HG03025 (cell line): Measurements from ENCODE around the gene PAPOLA.

Experiments
- ATAC-seq: cut with Tn5 transposase; IDR thresholded peaks from one replicate; pipeline ENCODE4 v1.9.1; 2021; ENCODE audit warnings: mild to moderate bottlenecking, moderate library complexity; ENCODE audit not compliant: unreplicated experiment, low FRiP score

Gene PAPOLA

DNA sequence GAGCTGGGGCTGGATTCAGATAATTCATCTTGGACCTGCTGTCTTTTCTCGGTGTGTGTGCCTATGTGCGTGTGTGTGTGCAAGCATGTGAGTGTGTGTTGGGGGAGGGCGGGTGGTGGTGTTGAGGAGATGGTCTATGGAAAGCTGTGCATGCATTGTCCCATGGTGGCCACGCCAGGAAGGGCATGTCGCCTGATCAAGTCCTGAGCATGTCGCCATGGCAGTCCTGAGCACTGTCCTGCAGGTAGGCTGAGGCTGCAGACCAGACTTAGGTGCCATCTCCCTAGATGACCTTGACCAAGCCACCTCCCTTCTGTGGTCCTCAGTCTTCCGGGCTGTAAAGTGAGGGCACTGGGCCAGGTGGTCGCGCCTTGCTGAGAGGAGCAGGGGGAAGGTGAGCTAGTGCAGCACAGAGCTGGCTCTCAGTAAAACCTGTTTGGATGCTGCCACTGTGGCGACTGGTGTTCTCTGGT, 81.4 kb downstream of the PAPOLA start:
- no peak for ATAC-seq

DNA sequence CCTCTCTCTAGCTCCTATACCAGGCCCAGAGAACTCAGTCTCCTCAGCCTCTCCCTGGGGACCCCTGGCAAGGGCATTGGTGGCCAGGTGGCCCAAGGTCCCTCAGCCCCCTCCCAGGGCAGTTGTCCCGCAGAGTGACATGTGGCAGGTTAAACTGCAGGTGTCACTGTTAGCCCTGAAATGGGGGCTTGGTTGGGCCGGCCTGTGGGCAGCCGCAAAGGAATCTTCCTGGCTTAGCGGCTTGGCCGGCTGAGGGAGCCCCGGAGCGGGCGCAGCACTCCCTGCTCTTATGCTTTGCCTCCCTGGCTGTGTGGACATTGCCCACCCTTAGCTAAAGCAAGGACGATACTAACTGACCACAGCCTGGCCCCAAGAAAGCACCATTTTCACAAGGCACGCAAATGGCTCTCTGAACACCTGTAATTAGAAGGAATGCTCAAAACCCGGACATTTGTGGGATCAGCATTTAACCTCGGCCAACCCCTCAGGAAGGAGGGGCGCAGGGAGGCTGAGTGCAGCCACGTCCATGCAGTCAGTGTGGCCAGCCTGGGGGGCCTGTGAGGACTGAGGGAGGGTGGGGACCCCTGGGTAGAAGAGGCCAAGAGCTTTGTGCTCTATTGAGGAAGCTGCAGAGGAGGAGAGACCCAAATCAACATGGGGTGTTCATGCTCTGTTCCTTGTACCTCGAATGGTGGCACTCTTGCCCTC, 82.2 kb downstream of the PAPOLA start:
- no peak for ATAC-seq

DNA sequence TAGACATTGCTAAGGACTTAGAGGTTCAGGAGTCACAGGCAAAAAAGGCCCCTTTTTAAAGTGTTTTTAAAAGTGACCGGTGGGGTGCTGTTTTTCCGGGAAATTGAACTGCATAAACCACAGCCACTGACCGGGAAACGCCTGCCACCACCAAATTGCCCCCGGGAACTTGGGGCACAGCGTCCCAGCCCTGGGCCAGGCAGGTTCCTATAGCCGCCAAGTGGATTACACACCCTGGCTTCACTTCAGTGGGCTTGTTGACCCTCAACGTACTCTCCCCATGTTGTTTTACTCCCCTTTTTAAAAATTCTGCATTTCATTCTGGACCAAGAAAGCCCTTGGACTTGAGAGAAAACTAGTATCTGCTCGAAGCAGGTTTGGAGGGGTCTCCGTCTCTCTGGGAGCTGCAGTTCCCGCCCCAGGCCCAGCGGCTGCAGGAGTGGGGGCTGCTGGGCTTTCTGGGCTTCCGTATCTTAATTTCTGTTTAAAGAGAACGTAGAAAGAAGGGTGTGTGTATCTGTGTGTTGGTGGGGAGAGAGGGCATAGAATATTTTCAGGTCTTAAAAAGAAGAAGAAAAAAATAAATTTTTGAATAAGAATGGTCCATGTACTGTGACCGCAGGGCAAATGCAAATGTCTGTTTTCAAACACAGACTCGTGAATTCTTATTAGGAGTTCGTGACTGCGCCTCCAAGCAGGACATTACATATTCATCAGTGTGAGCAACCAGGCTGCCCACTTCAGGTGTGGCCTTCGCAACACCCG, 82.9 kb downstream of the PAPOLA start:
- ATAC-seq: no peak

DNA sequence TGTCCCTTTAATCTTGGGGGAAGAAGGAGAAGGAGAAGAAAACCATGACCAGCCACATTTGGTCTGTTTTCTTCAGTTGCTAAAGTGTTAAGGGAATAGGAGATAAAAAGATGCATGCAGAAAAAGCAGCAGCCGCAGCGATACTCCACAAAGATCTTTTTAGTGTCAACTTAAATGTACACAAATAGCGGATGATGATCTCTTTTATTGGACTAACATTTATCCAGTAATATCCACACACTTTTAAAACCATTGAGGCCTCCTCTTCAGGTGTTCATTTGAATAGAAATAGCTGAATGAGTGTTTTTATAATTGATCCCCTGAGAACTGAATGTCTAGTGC, 83.5 kb downstream of the PAPOLA start:
- no peak for ATAC-seq

DNA sequence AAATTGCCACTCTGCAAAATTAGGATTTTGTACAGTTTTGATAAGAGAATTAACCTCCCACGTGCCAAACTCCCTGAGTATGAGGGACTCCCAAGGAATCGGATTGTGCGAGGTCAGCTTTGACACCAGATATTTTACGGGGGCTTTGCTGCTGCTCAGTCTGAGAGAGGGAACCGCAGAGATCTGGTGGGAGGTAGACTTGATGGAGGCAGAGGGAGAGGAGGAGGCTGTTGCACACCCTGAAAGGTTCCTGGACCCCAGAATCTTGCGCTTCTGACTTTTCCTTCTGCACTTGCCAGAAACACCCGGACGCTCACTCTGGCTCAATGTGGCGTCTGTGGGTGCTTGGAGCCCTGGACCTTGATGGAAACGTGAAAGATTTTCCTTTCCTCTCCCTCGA, 83.9 kb downstream of the PAPOLA start:
- ATAC-seq: no peak

DNA sequence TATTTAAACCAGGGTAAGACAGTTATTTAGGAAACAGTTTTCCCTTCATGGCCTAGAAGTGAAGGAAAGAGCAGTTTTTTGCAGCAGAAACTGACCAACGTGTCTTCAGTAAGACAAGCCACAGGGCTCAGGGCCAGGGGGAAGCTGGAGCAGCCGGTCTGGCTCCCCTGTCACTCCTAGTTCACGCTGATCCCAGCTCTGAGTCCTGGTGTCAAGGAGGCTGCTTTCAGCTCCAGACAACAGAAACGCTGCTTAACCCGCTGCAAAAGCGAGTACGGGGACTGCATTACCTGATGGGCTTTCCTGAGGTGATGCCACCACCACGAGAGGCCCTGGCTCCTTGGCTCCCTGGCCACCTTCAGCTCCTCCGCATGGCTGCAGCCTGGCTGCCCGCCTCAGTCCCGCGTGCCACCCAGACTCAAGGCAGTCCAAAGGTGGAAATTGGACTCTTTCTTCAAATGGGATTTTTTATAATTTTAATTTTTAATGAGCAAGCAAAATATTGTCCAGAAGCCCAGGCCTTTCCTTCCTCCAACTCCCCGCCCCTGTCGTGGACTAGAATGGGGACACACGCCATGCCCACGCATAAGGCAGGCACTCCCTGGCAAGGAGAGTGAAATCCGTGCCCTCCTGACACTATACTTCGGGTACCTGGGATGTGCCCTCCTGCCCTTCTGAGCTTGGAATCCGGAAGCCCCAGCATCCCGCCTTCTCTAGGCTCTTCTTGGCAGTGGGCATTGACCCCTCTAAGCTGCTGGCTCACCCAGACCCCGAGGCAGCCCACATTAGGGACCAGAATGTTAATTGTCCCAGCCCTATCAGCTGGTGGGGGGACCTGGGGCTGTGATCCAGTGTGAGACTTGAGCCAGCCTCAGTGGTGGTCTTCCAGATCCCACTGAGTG, 85.0 kb downstream of the PAPOLA start:
- ATAC-seq: no peak

DNA sequence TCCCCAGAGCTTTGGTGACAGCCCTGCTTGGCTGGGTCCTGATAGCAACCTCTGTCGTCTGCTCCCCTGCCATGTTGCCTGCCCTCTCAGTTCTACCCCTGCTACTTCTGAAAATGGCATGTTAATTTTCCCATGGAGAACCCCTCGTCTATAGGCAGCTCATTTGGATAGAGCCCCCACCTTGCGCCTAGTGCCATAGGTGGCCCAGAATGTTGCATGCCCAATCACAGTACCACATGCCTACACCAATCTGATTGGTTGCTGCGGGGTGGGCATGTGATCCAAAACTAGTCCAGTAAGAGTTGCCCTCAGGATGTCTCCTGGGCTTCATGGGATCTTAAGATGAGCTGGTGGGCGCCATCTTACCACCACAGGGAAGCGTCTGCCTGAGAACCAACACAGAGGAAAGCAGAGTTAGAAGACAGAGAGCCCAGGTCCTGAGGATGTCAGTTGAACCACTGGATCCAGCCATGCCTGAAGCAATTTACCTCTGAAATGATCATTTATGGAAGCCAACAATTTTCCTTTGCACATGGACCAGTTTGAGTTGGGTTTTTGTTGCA, 85.7 kb downstream of the PAPOLA start:
- no peak for ATAC-seq

DNA sequence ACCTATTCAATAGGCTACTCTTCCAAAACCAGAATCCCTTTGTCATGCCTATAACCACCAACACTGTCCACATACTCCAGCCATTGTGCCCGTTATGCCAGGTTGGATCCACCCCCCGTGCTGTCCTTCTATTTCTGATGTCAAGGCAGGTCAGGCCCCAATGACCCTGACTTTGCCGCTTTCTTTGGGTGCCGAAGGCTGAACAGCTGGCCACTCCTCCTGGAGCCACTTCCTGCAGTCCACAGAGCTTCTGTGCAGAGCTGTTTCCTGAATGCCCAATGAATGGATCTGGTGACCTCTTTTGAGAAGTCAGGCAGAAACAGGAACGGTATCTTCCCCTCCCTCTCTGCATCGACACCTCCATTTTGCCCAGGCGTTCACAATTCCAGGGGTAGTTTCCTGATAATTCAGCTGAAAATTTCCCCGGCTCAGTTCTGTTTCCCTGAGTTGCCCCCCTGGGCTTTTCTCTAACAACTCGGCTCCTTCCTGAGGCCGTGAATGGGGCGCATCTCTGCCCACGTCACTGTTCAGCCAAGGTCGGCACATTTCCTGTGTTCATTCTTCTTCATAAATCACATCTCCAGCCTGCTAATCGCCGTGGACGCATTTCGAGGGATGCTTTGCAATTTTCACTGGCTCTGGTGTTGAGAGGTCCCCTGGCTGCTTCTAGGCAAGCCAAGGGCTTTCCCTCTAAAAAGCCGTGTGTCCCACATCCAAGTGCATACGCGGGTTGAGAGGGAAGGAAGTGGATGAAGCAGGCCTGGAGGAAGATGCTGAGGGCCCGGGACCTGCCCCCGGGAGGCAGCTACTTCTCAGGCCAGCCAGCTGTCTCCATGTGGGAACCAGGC, 86.5 kb downstream of the PAPOLA start:
- no peak for ATAC-seq

DNA sequence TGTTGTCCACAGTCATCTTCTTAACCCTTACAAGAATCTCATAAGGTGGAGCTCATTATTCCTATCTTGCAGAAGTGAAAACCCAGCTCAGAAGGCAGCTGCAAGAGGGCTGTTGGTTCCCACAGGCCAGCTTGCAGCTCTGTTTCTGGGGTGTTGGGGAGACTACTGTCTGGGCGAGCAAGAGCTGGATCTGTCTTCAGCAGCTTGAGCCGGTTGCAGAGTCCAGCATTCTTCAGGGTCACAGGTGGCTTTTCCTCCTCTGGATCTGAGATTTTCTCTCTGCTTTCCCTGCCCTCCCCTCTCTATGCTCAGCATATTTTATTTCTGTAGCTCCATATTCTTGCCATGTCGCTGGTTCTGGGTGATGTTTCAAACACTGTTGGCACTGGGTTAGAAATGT, 87.4 kb downstream of the PAPOLA start:
- no peak for ATAC-seq

DNA sequence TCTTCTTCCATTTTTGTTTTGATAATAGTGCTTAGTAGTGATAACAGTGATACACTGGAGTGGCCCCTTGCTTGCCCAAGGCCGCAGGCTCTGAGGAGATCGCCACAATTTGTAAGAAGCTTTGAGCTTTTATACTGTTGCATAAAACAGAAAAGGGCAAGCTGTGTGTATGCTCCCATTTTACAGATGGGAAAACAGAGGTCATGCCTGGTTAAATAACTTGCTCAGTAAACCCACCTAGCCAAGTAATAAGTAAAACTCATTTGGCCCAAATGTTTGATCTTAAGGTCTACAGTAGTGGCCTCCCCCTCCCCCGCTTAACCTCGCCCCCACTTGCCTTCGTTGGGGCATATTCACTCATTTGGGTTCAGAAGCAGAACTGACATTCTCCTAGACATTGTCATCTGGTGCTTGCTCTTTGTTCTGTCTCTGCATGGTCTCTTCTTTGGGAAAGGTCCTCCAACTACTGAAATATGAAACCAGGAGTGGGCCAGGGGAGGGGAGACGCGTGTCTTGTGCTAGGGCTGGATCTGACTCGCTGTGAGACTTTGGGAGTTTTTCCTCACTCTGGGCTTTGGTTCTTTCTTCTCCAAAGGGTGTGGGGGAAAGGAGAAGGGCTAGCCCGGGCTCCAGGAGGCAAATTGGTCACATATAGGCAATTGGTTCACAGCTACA, 88.1 kb downstream of the PAPOLA start:
- ATAC-seq: no peak

DNA sequence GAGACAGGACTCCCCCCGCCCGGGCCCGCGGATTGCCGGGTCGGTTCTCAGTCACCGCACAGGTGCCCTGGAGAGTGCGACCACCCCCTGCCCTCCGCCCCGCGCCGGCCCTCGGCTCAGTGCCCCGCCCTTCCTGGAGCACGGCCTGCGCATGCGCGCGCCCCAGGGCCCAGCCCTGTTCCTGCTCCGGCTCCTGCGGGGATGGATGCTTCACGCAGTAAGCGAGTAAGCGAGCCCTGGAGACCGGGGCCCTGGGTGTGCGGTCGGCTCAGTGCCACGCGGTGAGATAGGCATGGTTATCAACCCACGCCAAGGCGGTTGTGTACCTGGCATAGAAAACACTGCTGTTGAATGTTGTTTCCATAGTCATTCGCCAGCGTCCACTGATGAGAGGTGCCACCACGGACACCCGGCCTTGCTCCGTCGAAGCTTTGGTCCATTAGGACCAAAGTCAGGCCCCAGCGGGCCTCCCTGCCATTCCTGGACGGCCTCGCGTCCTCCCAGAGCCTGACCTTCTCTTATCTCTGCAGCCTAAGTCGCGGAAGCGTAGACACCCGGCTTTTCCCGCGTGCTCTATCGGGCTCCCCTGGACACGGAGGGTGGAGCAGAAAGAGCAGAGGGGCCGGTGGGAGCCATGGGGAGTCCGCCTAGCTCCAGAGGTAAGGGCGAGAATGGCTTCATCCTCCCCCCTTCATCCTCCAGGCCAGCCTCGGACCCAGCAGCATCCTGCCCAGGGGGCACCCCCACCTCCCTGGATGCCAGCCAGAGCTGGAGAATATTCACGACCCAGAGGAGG, 90.6 kb downstream of the PAPOLA start:
- no peak for ATAC-seq

DNA sequence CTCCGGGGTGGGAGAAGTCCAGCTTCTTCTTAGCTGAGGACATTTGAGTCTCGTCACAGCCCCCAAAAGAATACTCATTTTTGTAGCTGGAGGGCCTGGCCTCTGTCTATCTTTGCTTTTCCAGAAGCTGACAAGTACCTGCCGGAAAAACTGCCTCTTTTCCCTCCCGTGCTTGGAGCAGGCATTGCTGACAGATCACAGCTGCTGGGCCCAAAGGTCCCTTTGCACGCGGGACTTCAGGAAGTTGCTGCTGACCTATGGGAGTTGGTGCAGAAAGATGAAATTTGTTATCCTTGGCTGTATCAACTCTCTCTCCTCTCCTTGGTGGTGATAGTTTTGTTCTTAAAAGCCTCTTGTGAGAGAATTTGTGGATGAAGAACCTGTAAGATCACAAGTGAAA, 92.8 kb downstream of the PAPOLA start:
- no peak for ATAC-seq

DNA sequence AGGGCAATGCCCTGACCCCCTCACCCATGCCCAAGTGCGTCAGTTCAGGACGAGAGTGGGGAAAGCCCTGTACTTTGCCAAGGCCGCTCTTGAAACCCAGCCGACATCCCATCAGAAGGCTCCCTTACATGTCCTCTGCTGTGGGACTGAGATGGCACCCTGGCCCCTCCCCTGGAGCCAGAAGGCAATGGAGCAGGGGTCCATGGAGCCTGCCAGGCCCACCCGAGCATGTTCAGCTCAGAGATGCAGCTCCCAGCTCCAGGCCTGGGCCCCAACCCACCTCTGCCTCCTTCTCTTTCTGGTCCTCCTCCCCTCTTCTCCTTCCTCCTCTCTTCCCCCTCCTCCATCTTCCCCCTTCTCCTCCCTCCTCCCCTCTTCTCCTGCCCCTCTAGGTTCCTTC, 95.5 kb downstream of the PAPOLA start:
- no peak for ATAC-seq

DNA sequence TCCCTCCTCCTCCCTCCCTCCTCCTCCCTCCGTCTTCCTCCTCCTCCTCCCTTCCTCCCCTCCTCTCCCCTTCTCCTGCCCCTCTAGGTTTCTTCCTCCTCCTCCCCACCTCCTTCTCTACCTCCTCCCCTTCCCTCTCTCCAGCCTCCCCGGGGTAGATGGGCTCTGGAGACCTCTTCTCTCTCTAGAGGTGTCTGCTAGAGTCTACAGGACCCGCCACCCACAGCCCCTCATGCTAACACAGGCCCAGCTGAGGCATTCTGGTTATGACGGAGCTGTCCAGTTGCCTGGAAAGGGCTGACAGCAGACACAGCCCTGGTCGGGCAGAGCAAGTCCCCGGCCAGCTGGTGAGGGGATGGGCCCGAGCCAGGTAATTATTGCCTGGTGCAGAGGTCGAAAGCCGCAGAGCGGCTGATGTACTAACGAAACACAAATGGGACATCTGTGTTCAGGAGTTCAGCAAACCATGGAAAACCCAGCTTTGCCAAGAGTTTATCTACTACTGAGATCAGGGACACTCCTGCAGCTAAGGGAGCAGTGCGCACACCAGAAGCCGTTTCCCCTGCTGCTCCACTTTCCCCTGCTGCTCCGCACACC, 96.2 kb downstream of the PAPOLA start:
- no peak for ATAC-seq

DNA sequence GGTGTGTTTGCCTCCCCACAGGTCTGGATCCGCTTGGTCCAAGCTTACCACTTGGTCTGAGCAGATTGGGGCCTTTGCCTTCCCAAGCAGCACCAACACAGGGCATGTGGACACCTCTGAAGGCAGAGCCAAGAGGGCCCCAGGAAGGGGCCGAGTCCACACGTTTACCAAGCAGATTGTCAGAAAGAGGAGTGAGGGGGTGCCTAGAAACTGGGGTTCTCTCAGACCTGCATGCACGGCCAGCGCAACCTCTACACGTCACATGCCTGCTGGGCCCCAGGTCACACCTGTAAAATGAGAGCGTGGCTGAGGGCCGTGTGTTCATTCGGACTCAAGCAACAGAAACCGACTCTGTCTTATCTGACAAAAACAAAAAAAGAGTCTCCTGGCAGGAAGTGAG, 96.9 kb downstream of the PAPOLA start:
- no peak for ATAC-seq

DNA sequence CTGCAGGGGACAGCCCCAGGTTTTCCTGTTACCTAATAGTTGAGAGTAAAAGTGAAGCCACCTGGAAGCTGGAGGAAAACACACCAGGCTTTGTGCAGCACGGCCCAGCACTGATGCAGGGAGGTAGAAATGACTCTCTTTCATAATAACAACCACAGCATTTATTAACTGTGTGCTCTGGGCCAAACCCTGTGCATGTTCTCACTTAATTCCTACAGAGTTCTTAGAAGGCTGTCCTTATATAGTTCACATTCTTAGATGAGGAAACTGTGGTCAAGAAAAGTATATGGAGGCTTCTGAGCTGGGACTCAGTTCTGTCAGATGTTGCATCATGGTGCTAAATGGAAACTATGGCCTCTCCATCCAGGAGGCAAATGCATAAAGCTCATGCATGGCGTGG, 100.0 kb downstream of the PAPOLA start:
- no peak for ATAC-seq

DNA sequence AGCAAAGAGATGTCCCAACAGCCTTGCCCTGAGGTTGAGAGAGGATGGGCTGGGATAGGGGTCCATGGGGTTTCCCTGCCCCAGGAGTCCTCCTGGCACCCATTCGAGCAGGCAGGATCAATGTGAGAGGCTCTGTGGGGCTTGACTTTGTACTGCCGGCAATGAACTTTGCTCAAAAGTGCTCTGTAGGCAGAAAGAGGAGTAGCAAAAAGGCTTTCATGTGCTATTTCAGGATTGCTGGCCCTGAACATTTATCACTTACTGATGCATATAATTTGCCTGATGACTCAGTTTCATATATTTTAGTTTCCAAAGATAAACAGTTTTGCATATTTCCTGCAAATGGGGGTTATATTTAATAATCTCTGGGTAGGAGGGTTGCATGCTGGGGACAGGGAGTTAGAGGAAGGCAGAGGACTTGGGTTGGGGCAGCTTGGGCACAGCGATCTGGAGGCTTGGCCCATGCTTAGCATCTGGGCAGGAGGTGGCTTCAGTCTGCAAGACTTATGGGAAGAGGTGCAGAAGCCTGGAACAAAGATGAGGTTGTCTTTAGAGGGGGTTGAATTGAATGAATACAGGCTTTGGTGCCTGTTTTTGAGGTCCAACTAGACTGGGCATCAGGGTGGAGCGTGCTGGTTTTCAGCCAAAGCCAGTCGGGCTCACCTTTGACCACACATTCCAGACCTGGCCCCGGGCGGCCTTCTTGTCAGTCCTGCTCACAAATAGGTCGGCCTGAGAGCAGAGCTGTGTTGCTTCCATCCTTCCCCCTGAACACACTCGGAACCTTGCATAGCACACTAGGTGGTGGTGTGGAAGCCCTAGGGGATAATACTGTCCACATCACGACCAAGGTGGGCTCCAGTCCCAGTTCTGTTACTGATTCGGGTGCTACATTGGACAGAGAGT, 101.4 kb downstream of the PAPOLA start:
- ATAC-seq: no peak
